GM10248 (cell line): Measurements from ENCODE around the gene ALPK3.

Experiments
- CTCF ChIA-PET: fragments of 300-600 bp; sonication (Branson Sonifier 250); formaldehyde crosslinking; extraction: SDS; loops from one replicate; lab custom pipeline; 2021; ENCODE audit warnings: antibody characterized with exemption; lab: Yijun Ruan, JAX
- POLR2A ChIA-PET: fragments of 350-650 bp; sonication (Branson Sonifier 250); formaldehyde crosslinking; extraction: SDS; loops from one replicate; lab custom pipeline; 2020; ENCODE audit warnings: antibody characterized with exemption; lab: Yijun Ruan, JAX
- DNase-seq: peaks from one replicate; pipeline ENCODE4 v3.0.0; 2012; ENCODE audit errors: extremely low spot score
- CTCF ChIP-seq: IDR thresholded peaks from 2 replicates; pipeline ENCODE4 v1.5.1; 2012; ENCODE audit warnings: mild to moderate bottlenecking, low read depth; ENCODE audit errors: extremely low read depth, missing control alignments, control extremely low read depth

The ALPK3 gene

GRCh38 chr15:84903751-84904150 lies 86.6 kb downstream of the ALPK3 start:
- ChIA-PET CTCF (interaction anchor here (0.8 to 2.4 kb wide), 4 partner anchors 13 to 59 kb away, joined by 3 to 9 read pairs (median 3); no protein-coding TSS in a partner anchor), POLR2A (no interaction called here)
- no peak for DNase-seq
- TF ChIP-seq CTCF: no peak

GRCh38 chr15:84904419-84904818 lies 87.3 kb downstream of the ALPK3 start:
- TF ChIP-seq CTCF: no peak
- DNase-seq: no peak
- POLR2A ChIA-PET: no interaction called here
- CTCF ChIA-PET: interaction anchor here (0.8 to 2.4 kb wide), 2 partner anchors 22 to 24 kb away, joined by 3 to 9 read pairs; no protein-coding TSS in a partner anchor

GRCh38 chr15:84905016-84905916 lies 88.1 kb downstream of the ALPK3 start:
- ChIA-PET CTCF (interaction anchor here (2.4 kb wide), 1 partner anchor 23 kb away, joined by 9 read pairs; no protein-coding TSS in a partner anchor), POLR2A (interaction anchor here (0.6 kb wide), 1 partner anchor 188 kb away, joined by 3 read pairs; no protein-coding TSS in a partner anchor)
- no peak for TF ChIP-seq CTCF
- DNase-seq: no peak

GRCh38 chr15:84907731-84908130 lies 90.6 kb downstream of the ALPK3 start:
- POLR2A ChIA-PET: no interaction called here
- no peak for TF ChIP-seq CTCF
- CTCF ChIA-PET: interaction anchor here (1.1 to 1.3 kb wide), 2 partner anchors 8 to 20 kb away, joined by 3 read pairs; no protein-coding TSS in a partner anchor
- no peak for DNase-seq

GRCh38 chr15:84908564-84908963 lies 91.4 kb downstream of the ALPK3 start:
- ChIA-PET CTCF (interaction anchor here (1.5 kb wide), 1 partner anchor 310 kb away, joined by 4 read pairs; no protein-coding TSS in a partner anchor), POLR2A (no interaction called here)
- TF ChIP-seq CTCF: no peak
- DNase-seq: no peak

- CTCF ChIA-PET: interaction anchor here (1.5 to 2.3 kb wide), 2 partner anchors 19 to 311 kb away, joined by 4 to 9 read pairs; no protein-coding TSS in a partner anchor
- no peak for TF ChIP-seq CTCF
- POLR2A ChIA-PET: no interaction called here
- DNase-seq: no peak
Measured at GRCh38 chr15:84909029-84909428, 91.9 kb downstream of the ALPK3 start.
